ENCODE results near the gene TSPAN1. TPM values are rescaled to one million over a fixed set of nuclear protein-coding genes. Genes with fewer than 3 reads are reported as not detected.

Gene TSPAN1
- total RNA-seq, 4 donors from 2014 or later: 4.1 to 62.8 (median 29.1) TPM

DNA sequence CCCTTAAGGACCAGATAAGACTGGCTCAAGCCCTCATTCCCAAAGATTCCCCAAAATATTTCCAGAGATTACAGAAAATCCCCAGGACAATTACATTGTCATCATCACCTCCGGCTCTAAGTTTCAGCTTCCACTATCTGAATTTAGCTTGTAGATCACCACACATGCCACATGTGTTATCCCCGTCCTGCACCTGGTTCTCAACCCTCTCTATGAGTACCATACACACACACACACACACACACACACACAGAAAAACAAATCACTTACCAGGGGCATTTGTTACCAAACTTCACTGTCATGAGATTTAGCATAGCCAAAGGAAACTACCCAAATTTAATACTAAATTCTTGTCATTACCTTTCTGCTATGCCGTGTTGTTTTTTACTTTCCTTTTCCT is 15.4 kb upstream of the TSPAN1 start:
- intact Hi-C loops (cut with DNase I; ENCODE audit: low total_unique reads): no loop called here
- H3K27me3 ChIP-seq: no peaks in the 10 kb centered on the region
- DNase-seq: no peak
- H3K27ac ChIP-seq: no peak overlapping the region
- no peaks in the 10 kb centered on the region for H3K36me3 ChIP-seq
- H3K4me1 ChIP-seq: no peaks in the 10 kb centered on the region
- TF ChIP-seq, protein P1, sequence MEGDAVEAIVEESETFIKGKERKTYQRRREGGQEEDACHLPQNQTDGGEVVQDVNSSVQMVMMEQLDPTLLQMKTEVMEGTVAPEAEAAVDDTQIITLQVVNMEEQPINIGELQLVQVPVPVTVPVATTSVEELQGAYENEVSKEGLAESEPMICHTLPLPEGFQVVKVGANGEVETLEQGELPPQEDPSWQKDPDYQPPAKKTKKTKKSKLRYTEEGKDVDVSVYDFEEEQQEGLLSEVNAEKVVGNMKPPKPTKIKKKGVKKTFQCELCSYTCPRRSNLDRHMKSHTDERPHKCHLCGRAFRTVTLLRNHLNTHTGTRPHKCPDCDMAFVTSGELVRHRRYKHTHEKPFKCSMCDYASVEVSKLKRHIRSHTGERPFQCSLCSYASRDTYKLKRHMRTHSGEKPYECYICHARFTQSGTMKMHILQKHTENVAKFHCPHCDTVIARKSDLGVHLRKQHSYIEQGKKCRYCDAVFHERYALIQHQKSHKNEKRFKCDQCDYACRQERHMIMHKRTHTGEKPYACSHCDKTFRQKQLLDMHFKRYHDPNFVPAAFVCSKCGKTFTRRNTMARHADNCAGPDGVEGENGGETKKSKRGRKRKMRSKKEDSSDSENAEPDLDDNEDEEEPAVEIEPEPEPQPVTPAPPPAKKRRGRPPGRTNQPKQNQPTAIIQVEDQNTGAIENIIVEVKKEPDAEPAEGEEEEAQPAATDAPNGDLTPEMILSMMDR (IDR thresholded peaks at IDR 0.05): no peak
- no peak for TF ChIP-seq POLR2A (IDR thresholded peaks at IDR 0.05)
- no peaks in the 10 kb centered on the region for H3K9me3 ChIP-seq
- no peak overlapping the region for H3K4me3 ChIP-seq

DNA sequence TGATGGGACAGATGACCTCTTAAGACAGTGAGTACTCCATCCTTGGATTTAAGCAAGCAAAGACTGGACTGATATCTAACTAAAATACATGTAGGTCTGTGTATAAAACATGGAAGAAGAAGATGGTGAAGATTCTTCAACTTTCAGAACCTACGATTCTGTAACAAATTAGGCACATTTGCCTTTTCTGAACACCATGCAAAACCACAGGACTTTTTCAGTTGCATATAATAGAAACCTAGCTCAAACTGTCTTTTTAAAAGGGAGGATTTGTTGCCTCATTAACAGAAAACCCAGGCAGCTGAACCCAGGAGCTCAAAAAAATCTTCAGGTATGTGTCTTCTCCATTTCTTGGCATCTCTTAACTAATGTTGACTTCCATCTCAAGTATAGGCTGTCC is 14.7 kb upstream of the TSPAN1 start:
- TF ChIP-seq POLR2A (IDR thresholded peaks at IDR 0.05): no peak
- TF ChIP-seq, protein P1 (IDR thresholded peaks at IDR 0.05): no peak
- DNase-seq: no peak
- intact Hi-C loops (cut with DNase I; ENCODE audit: low total_unique reads): no loop called here
- Histone ChIP-seq H3K27me3 (no peaks in the 10 kb centered on the region), H3K27ac (no peak overlapping the region), H3K36me3 (no peaks in the 10 kb centered on the region), H3K4me1 (no peaks in the 10 kb centered on the region), H3K9me3 (no peaks in the 10 kb centered on the region), H3K4me3 (no peak overlapping the region)

DNA sequence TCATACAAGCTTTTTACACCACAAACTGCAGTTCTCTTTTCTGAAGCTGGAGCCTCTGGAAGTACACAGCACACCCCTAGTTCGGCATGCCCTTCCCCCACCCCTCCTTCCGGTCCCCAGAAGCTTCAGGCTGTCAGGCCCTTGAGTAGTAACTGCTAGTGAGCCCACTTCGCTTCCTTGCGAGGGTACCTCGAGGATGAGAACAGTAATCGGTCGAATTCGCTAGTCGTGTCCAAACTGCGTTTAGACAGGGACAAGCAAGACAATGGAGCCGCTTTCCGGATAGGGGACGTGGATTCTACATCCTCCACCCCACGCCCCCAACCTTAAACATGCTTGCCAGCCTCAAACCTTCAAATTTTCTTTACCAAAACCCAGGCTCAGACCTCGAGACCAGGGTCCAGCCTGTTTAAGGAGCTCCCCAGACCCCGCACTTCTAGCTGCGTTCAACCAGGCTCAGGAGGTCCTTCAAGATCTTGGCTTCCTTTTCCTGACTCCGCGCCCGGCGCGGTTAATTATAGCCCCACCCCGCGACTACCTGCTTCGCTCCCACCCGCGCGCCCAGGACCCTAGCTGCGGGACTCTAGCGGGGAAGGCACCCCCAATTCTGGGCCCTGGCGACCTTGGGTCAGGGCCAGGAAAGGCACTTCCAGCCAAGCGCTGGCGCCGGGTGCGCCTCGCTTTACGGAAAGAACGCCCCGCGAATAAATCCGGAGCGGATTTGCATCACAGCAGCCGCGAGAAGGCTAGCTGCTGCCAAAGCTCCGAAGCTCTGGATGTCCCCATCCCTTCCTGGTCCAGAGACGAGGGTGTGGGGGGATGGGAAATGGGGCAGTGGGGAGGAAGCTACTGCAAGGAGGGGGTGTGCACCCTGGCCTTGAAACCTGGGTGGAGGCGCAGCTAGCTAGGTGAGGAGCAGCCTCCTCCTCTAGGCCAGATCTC is 8.1 kb upstream of the TSPAN1 start:
- DNase-seq: peak; percentile 34 to 76
- intact Hi-C loops (cut with DNase I; ENCODE audit: low total_unique reads): no loop called here
- H3K9me3 ChIP-seq: no peaks in the 10 kb centered on the region
- no peaks in the 10 kb centered on the region for H3K27me3 ChIP-seq
- H3K4me1 ChIP-seq: no peaks in the 10 kb centered on the region
- H3K36me3 ChIP-seq: no peaks in the 10 kb centered on the region
- H3K27ac ChIP-seq: peak overlapping the region; percentile 64 to 66
- peak overlapping the region; percentile 12 to 19 for H3K4me3 ChIP-seq
- TF ChIP-seq POLR2A (IDR thresholded peaks at IDR 0.05): peak in 1 of 2 donors; percentile 24
- TF ChIP-seq, protein P1 (IDR thresholded peaks at IDR 0.05): no peak

DNA sequence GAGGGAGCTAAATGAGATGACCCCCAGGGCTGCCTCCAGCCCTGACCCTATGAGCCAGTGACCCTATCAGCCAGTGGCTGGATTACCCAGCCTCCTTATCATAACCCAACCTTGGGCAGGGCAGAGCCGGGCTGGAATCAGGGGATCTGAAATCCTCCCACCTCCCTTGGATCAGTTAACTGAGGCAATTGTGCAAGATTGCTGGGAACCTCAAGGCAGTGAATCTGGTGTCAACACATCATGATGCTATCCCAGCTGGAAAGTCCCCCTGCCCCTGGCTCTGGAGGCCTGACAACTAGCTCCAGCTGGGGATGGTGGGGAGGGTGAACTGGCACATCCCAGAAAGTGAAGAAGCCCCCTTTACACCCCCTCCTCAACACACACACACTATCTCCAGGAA is 6.4 kb upstream of the TSPAN1 start:
- Histone ChIP-seq H3K9me3 (no peaks in the 10 kb centered on the region), H3K4me3 (no peak overlapping the region), H3K27ac (no peak overlapping the region), H3K27me3 (no peaks in the 10 kb centered on the region), H3K4me1 (no peaks in the 10 kb centered on the region), H3K36me3 (no peaks in the 10 kb centered on the region)
- no peak for TF ChIP-seq POLR2A (IDR thresholded peaks at IDR 0.05)
- TF ChIP-seq, protein P1 (IDR thresholded peaks at IDR 0.05): no peak
- intact Hi-C loops (cut with DNase I; ENCODE audit: low total_unique reads): no loop called here
- DNase-seq: no peak

DNA sequence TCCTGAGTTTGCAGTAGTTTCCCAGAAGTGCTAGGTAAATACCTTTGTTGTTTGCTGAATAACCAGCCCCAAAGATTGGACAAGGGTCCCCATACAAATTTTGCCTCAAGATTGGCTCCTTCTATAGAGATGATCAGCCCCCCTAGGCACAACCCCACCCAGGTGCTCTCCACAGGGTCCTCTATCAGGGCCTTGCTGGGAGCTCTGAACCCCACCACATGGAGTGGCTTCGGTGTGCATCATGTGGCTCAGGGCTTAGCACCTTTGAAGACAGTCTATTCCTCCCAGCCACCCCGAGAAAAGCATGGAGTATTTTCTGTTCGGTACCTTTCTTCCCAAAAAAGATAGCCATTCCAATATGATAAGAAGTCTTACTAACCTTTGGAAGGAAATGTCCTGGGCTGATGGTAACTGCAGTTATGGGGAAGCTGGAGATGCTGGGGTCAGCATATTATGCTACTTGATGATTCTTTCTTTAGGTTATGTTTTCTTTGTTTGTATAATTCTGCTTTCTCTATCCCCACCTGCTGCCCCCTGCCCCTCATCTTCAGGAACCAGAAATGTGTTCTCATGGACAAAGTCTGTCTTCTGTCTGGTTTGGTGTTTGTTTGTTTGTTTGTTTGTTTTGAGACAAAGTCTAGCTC is 5.0 kb upstream of the TSPAN1 start:
- Histone ChIP-seq H3K9me3 (no peaks in the 10 kb centered on the region), H3K4me3 (no peak overlapping the region), H3K27ac (peak overlapping the region in 1 of 2 donors; percentile 54), H3K4me1 (no peaks in the 10 kb centered on the region), H3K27me3 (no peaks in the 10 kb centered on the region), H3K36me3 (no peaks in the 10 kb centered on the region)
- no peak for DNase-seq
- TF ChIP-seq POLR2A (IDR thresholded peaks at IDR 0.05): no peak
- TF ChIP-seq, protein P1 (IDR thresholded peaks at IDR 0.05): no peak
- intact Hi-C loops (cut with DNase I; ENCODE audit: low total_unique reads): loop anchor here (10.0 kb wide), 1 partner anchor 615 kb away; the partner anchor contains the start of gene AKR1A1

Measured in uterus (tissue), 4 donors.